Thoracic aorta (tissue), 2 donors: ENCODE data around the gene PRX. TPM values are rescaled to one million over a fixed set of nuclear protein-coding genes. Genes with fewer than 3 reads are reported as not detected.

Experiments
- ATAC-seq: fragments of 150-250 bp; one replicate; pipeline ENCODE4 v1.8.0; 2017; ENCODE audit warnings: low read depth; ENCODE audit not compliant: insufficient number of reproducible peaks, low FRiP score
- DNase-seq: peaks from one replicate; pipeline ENCODE4 v3.0.0-alpha.2; 2020; ENCODE audit warnings: low spot score
- H3K27ac ChIP-seq, 2 donors: fragments of 200-600 bp; sonication (generic); 1 replicate in 1 of 2; 2 replicates in 1 of 2; pipeline ENCODE4 v1.5.1; 2016; ENCODE audit warnings: mild to moderate bottlenecking in 2 of 2, moderate library complexity in 2 of 2
- H3K27me3 ChIP-seq: fragments of 200-600 bp; sonication (generic); replicated peaks from 2 replicates; pipeline ENCODE4 v1.6.0; 2016; ENCODE audit warnings: mild to moderate bottlenecking; ENCODE audit not compliant: insufficient read depth
- H3K36me3 ChIP-seq: fragments of 200-600 bp; sonication (generic); one replicate; pipeline ENCODE4 v1.5.1; 2016
- H3K4me1 ChIP-seq, 2 donors: fragments of 200-600 bp; sonication (generic); 1 replicate in 1 of 2; 2 replicates in 1 of 2; pipeline versions ENCODE4 v1.5.1 to v1.6.0; 2016; ENCODE audit warnings: low read depth in 2 of 2, mild to moderate bottlenecking in 1 of 2; ENCODE audit not compliant: control insufficient read depth in 1 of 2
- H3K4me3 ChIP-seq: fragments of 200-600 bp; sonication (generic); 2 replicates; pipeline ENCODE4 v1.5.1; 2016; ENCODE audit warnings: mild to moderate bottlenecking
- H3K9me3 ChIP-seq: fragments of 200-600 bp; sonication (generic); 2 replicates; pipeline ENCODE4 v1.5.1; 2016
- CTCF ChIP-seq: fragments of 200-600 bp; sonication (generic); IDR thresholded peaks from one replicate; pipeline ENCODE4 v1.5.1; 2019; ENCODE audit warnings: antibody characterized with exemption
- total RNA-seq, 2 donors: library from RNA; depleted of rRNA; stranded (reverse); fragments of >200 nt; gene quantifications; one replicate each; pipeline versions ENCODE4 v1.1.0 to v1.2.3, GENCODE V29; 2016

The PRX gene
- total RNA-seq, 2 donors from 2014 or later: 3.7 to 7.3 TPM

GRCh38 chr19:40420766-40421765 is 7.9 kb upstream of the PRX start:
- peaks cover 19 to 29% of the 10 kb centered on the region in 2 donors for H3K4me1 ChIP-seq
- peak; percentile 87 for TF ChIP-seq CTCF
- ATAC-seq (peak; percentile 70), DNase-seq (peak; percentile 76)
- H3K27ac ChIP-seq: peak overlapping the region; percentile 99
- peak overlapping the region; percentile 80 for H3K4me3 ChIP-seq
- H3K27me3 ChIP-seq: no peaks in the 10 kb centered on the region
- H3K9me3 ChIP-seq: no peaks in the 10 kb centered on the region
- peaks cover 11% of the 10 kb centered on the region for H3K36me3 ChIP-seq

DNA sequence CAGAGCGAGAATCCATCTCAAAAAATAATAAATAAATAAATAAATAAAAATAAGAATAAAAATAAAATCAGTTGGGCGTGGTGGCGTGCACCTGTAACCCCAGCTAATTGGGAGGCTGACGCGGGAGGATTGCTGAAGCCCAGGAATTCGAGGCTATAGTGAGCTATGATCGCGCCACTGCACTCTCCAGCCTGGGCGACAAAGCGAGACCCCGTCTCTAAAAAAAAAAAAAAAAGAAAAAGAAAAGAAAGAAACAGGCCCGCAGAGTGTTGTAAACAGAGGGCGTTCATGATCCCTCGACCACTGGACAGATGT is 7.2 kb upstream of the PRX start:
- Histone ChIP-seq H3K4me1 (peaks cover 19 to 29% of the 10 kb centered on the region in 2 donors), H3K27ac (peak overlapping the region; percentile 99), H3K36me3 (peaks cover 11% of the 10 kb centered on the region), H3K4me3 (peak overlapping the region; percentile 80), H3K9me3 (no peaks in the 10 kb centered on the region), H3K27me3 (no peaks in the 10 kb centered on the region)
- ATAC-seq: no peak
- no peak for TF ChIP-seq CTCF
- DNase-seq: no peak

DNA sequence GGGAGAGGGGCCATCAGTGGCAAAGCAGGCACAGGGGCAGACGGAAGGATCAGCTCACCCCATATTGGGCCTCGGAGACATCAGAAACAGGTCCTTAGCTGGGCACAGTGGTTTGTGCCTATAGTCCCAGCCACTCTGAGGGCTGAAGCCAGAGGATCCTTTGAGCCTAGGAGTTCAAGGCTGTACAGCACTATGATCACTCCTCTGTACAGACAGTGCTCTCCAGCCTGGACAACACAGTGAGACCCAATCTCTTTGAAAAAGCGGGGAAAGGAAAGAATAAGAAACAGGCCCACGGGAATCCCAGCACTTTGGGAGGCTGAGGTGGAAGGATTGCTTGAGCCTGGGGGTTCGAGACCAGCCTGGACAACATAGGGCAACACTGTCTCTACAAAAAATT is 6.6 kb upstream of the PRX start:
- peaks cover 19 to 29% of the 10 kb centered on the region in 2 donors for H3K4me1 ChIP-seq
- no peak for DNase-seq
- no peak for ATAC-seq
- peaks cover 11% of the 10 kb centered on the region for H3K36me3 ChIP-seq
- no peaks in the 10 kb centered on the region for H3K9me3 ChIP-seq
- no peak overlapping the region for H3K4me3 ChIP-seq
- H3K27me3 ChIP-seq: no peaks in the 10 kb centered on the region
- no peak for TF ChIP-seq CTCF
- H3K27ac ChIP-seq: no peak overlapping the region

DNA sequence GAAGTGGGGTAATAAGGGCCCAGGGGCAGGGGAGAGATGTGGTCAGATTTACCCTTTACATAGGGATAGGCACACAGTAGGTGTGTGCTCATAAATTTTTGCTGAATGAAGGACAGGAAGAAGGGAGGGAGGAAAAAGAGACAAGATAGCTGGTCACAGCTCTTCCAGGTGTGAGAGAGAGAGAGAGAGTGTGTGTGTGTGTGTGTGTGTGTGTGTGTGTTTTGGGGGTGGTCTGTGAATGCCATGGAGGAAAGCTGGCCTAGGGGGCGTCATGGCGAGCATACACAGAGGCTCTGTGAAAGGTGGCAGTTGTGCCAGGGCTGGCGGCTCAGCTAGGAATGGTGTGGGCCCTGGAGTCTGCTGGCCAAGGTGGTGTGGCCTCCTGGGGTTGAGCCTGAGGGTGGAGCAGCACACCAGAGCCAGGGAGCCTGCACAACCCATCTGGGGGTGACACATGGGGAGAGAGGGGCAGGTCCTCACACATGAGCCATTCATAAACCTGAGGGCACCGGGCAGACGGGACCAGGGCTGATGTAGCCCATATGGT is 6.0 kb upstream of the PRX start:
- Histone ChIP-seq H3K9me3 (no peaks in the 10 kb centered on the region), H3K27me3 (no peaks in the 10 kb centered on the region), H3K36me3 (peaks cover 11% of the 10 kb centered on the region), H3K27ac (no peak overlapping the region), H3K4me1 (peaks cover 14 to 29% of the 10 kb centered on the region in 2 donors), H3K4me3 (no peak overlapping the region)
- DNase-seq (no peak), ATAC-seq (no peak)
- no peak for TF ChIP-seq CTCF

GRCh38 chr19:40418040-40418439 is 4.9 kb upstream of the PRX start:
- H3K27ac ChIP-seq: no peak overlapping the region
- ATAC-seq: no peak
- no peak for DNase-seq
- no peaks in the 10 kb centered on the region for H3K9me3 ChIP-seq
- peaks cover 7% of the 10 kb centered on the region for H3K36me3 ChIP-seq
- H3K27me3 ChIP-seq: no peaks in the 10 kb centered on the region
- no peak for TF ChIP-seq CTCF
- no peak overlapping the region for H3K4me3 ChIP-seq
- H3K4me1 ChIP-seq: peaks cover 8 to 18% of the 10 kb centered on the region in 2 donors
